H1 (cell line): Measurements from ENCODE around the gene HMCN1. TPM values are rescaled to one million over a fixed set of nuclear protein-coding genes. Genes with fewer than 3 reads are reported as not detected.

Source experiments
- CTCF ChIA-PET: fragments of 300-600 bp; sonication (Branson Sonifier 250); formaldehyde crosslinking; loops from one replicate; lab custom pipeline; 2021; ENCODE audit not compliant: partially characterized antibody; lab: Charles Lee
- POLR2A ChIA-PET: fragments of 300-600 bp; sonication (Branson Sonifier 250); formaldehyde crosslinking; loops from one replicate; lab custom pipeline; 2021; ENCODE audit warnings: inconsistent platforms; ENCODE audit not compliant: partially characterized antibody; lab: Charles Lee
- DNase-seq, 2 experiments: peaks; one replicate each; pipeline versions ENCODE4 v3.0.0 to v3.0.0-alpha.2; 2010 to 2022; ENCODE audit warnings: low spot score in 2 of 2, low read depth in 1 of 2, mixed read lengths in 1 of 2
- FAIRE-seq: peaks from 2 replicates; lab custom pipeline; 2011; peaks lifted over from hg19 to GRCh38; lab: Jason Lieb, UNC
- H2AFZ ChIP-seq: 2 replicates; pipeline ENCODE4 v1.8.1; 2012; ENCODE audit warnings: low read length, inconsistent platforms
- H2AK5ac ChIP-seq: 2 replicates; pipeline ENCODE4 v1.6.1; 2013; ENCODE audit warnings: low read depth, low read length
- H2BK120ac ChIP-seq: replicated peaks from 2 replicates; pipeline ENCODE3; 2013; ENCODE audit warnings: low read depth, low read length, inconsistent platforms
- H2BK12ac ChIP-seq: 2 replicates; pipeline ENCODE4 v1.6.1; 2013; ENCODE audit warnings: low read depth, low read length
- H2BK15ac ChIP-seq: 2 replicates; pipeline ENCODE4 v1.6.1; 2013; ENCODE audit warnings: low read length
- H2BK20ac ChIP-seq: 2 replicates; pipeline ENCODE4 v1.6.1; 2013; ENCODE audit warnings: low read length
- H2BK5ac ChIP-seq: 2 replicates; pipeline ENCODE4 v1.6.1; 2013; ENCODE audit warnings: low read depth, low read length
- H3K14ac ChIP-seq: 2 replicates; pipeline ENCODE4 v1.6.1; 2013; ENCODE audit warnings: inconsistent platforms; ENCODE audit not compliant: insufficient read length
- H3K18ac ChIP-seq: 2 replicates; pipeline ENCODE4 v1.6.1; 2013; ENCODE audit warnings: low read length; ENCODE audit errors: extremely low read depth
- H3K23ac ChIP-seq: 2 replicates; pipeline ENCODE4 v1.6.1; 2013; ENCODE audit warnings: inconsistent platforms; ENCODE audit not compliant: insufficient read length
- H3K23me2 ChIP-seq: 2 replicates; pipeline ENCODE4 v1.6.1; 2013; ENCODE audit warnings: low read depth, low read length
- H3K27ac ChIP-seq: 2 replicates; pipeline ENCODE4 v1.6.1; 2011; ENCODE audit warnings: low read depth, low read length, inconsistent platforms
- H3K27me3 ChIP-seq, 4 experiments: replicated peaks in 1 of 4; 1 replicate in 1 of 4; 2 replicates in 3 of 4; pipeline versions ENCODE4 v1.6.1 to v1.8.1; 2011 to 2013; ENCODE audit warnings: low read length in 3 of 4, mild to moderate bottlenecking in 3 of 4, inconsistent platforms in 2 of 4, mixed read lengths in 2 of 4, moderate library complexity in 1 of 4; ENCODE audit not compliant: control insufficient read depth in 3 of 4, insufficient read depth in 3 of 4; ENCODE audit errors: extremely low read depth in 1 of 4
- H3K36me3 ChIP-seq, 4 experiments: 2 replicates each; pipeline versions ENCODE4 v1.6.1 to v1.8.1; 2011 to 2013; ENCODE audit warnings: mild to moderate bottlenecking in 4 of 4, low read length in 3 of 4, moderate library complexity in 2 of 4, control low read depth in 1 of 4, inconsistent platforms in 1 of 4; ENCODE audit not compliant: insufficient read depth in 4 of 4, control insufficient read depth in 2 of 4
- H3K4ac ChIP-seq: replicated peaks from 2 replicates; pipeline ENCODE3; 2013; ENCODE audit warnings: low read length, low read depth, mixed read lengths, inconsistent platforms; ENCODE audit not compliant: insufficient read length
- H3K4me1 ChIP-seq, 4 experiments: replicated peaks in 1 of 4; 1 replicate in 1 of 4; 2 replicates in 3 of 4; pipeline versions ENCODE4 v1.6.1 to v1.8.1; 2011 to 2013; ENCODE audit warnings: low read length in 3 of 4, inconsistent platforms in 2 of 4, mixed read lengths in 1 of 4; ENCODE audit not compliant: insufficient read depth in 4 of 4, control insufficient read depth in 3 of 4
- H3K4me2 ChIP-seq, 2 experiments: 2 replicates each; pipeline versions ENCODE4 v1.6.1 to v1.8.1; 2011 to 2013; ENCODE audit warnings: low read depth in 2 of 2, low read length in 2 of 2, control low read depth in 1 of 2, inconsistent platforms in 1 of 2, mild to moderate bottlenecking in 1 of 2; ENCODE audit not compliant: insufficient read depth in 1 of 2
- H3K4me3 ChIP-seq, 4 experiments: fragments of 200-600, 300-600 bp in 1 of 4; sonication (generic), shearing (Covaris generic), sonication (Bioruptor Twin) in 1 of 4; 2 replicates each; pipeline versions ENCODE4 v1.5.1 to v1.8.1; 2011 to 2016; ENCODE audit warnings: low read length in 4 of 4, low read depth in 3 of 4, control low read depth in 2 of 4, inconsistent platforms in 2 of 4, mild to moderate bottlenecking in 2 of 4, mixed read lengths in 1 of 4, moderate library complexity in 1 of 4; ENCODE audit not compliant: insufficient read depth in 2 of 4; ENCODE audit errors: extremely low read depth in 1 of 4
- H3K56ac ChIP-seq: replicated peaks from 2 replicates; pipeline ENCODE3; 2013; ENCODE audit warnings: low read depth, mild to moderate bottlenecking, mixed read lengths, low read length, inconsistent platforms; ENCODE audit not compliant: insufficient read length
- H3K79me1 ChIP-seq: 2 replicates; pipeline ENCODE4 v1.6.1; 2013; ENCODE audit warnings: low read depth, low read length, control low read depth
- H3K79me2 ChIP-seq, 2 experiments: 2 replicates each; pipeline versions ENCODE4 v1.6.1 to v1.8.1; 2012 to 2013; ENCODE audit warnings: low read length in 2 of 2, mild to moderate bottlenecking in 2 of 2, inconsistent platforms in 1 of 2; ENCODE audit not compliant: insufficient read depth in 2 of 2, control insufficient read depth in 1 of 2
- H3K9ac ChIP-seq, 4 experiments: replicated peaks in 1 of 4; 1 replicate in 1 of 4; 2 replicates in 3 of 4; pipeline versions ENCODE4 v1.6.1 to v1.8.1; 2011 to 2013; ENCODE audit warnings: low read depth in 3 of 4, low read length in 3 of 4, control low read depth in 2 of 4, mild to moderate bottlenecking in 2 of 4, moderate library complexity in 2 of 4, inconsistent platforms in 1 of 4; ENCODE audit errors: extremely low read depth in 1 of 4
- H3K9me3 ChIP-seq, 2 experiments: 2 replicates each; pipeline versions ENCODE4 v1.6.1 to v1.8.1; 2012 to 2013; ENCODE audit warnings: mild to moderate bottlenecking in 2 of 2, moderate library complexity in 2 of 2, control low read depth in 1 of 2, inconsistent platforms in 1 of 2, low read depth in 1 of 2, low read length in 1 of 2, mixed read lengths in 1 of 2; ENCODE audit not compliant: insufficient read depth in 2 of 2
- H4K20me1 ChIP-seq, 2 experiments: replicated peaks in 1 of 2; 2 replicates each; pipeline versions ENCODE3 to v1.8.1; 2011 to 2013; ENCODE audit warnings: inconsistent platforms in 2 of 2, low read length in 2 of 2, mild to moderate bottlenecking in 1 of 2; ENCODE audit not compliant: insufficient read depth in 2 of 2, control insufficient read depth in 1 of 2
- H4K5ac ChIP-seq: 2 replicates; pipeline ENCODE4 v1.6.1; 2013; ENCODE audit warnings: low read length, low read depth, mixed read lengths, inconsistent platforms; ENCODE audit not compliant: insufficient read length
- H4K8ac ChIP-seq: 2 replicates; pipeline ENCODE4 v1.8.0; 2013; ENCODE audit warnings: mild to moderate bottlenecking, moderate library complexity, low read length, inconsistent platforms; ENCODE audit not compliant: insufficient read depth; ENCODE audit errors: extremely low read depth
- H4K91ac ChIP-seq: replicated peaks from 2 replicates; pipeline ENCODE3; 2013; ENCODE audit warnings: low read length, mixed read lengths, inconsistent platforms; ENCODE audit not compliant: insufficient read length
- FOSL1 ChIP-seq: IDR thresholded peaks from 2 replicates; pipeline ENCODE4 v1.6.1; 2011; ENCODE audit warnings: mild to moderate bottlenecking, low read depth, low read length, moderate library complexity; ENCODE audit not compliant: insufficient read depth
- SAP30 ChIP-seq: fragments of 300-600 bp; sonication (generic); IDR thresholded peaks from 2 replicates; pipeline ENCODE4 v1.7.1; 2012; ENCODE audit warnings: low read length, moderate library complexity, mild to moderate bottlenecking, inconsistent platforms; ENCODE audit not compliant: insufficient read depth, insufficient replicate concordance
- WGBS, 2 experiments: shearing (Covaris generic) in 1 of 2; methylation state at CpG; one replicate each; pipeline versions ENCODE4 v1.1.6 to v1.1.7; 2013 to 2015; ENCODE audit warnings: low lambda C conversion rate in 2 of 2, mixed read lengths in 2 of 2, inconsistent platforms in 1 of 2, low coverage in 1 of 2, missing lambda C conversion rate in 1 of 2; ENCODE audit not compliant: insufficient replicate concordance in 2 of 2, insufficient coverage in 1 of 2, insufficient read length in 1 of 2; ENCODE audit errors: extremely low coverage in 1 of 2, missing lambda C conversion rate in 1 of 2; 5-methylcytosine and 5-hydroxymethylcytosine counted together
- polyA plus RNA-seq, 7 experiments: library from polyadenylated mRNA; depleted of rRNA in 3 of 7; stranded (reverse) in 5 of 7; unstranded in 2 of 7; fragments of >200 nt in 5 of 7; fragments of 200-250 nt in 2 of 7; gene quantifications; 1 replicate in 5 of 7; 2 replicates in 1 of 7; 4 replicates in 1 of 7; pipeline versions ENCODE4 v1.2.1 to v1.2.3, GENCODE V29; 2011 to 2013; ENCODE audit warnings: missing spikeins in 2 of 7, mixed read lengths in 2 of 7
- total RNA-seq: library from RNA; stranded (reverse); fragmentation: NEBNext Ultra II Directional; extraction: Animal tissue kit (Norgen Biotek cat#: 25700); gene quantifications from 2 replicates; pipeline ENCODE4 v1.2.1, GENCODE V29; 2021

Gene HMCN1
- total and polyA plus RNA-seq, 2 of the 8 experiments (the other 6 are each of a cell fraction or from before 2014, with no cell fraction given): 13.8 to 14.6 TPM

- no peaks in the 10 kb centered on the region for H3K27me3 ChIP-seq
- no peaks in the 10 kb centered on the region for H3K23me2 ChIP-seq
- H2BK15ac ChIP-seq: no peak overlapping the region
- no peaks in the 10 kb centered on the region for H3K36me3 ChIP-seq
- no peak overlapping the region for H4K8ac ChIP-seq
- no peaks in the 10 kb centered on the region for H3K4me1 ChIP-seq
- no peak overlapping the region for H3K23ac ChIP-seq
- H3K18ac ChIP-seq: no peak overlapping the region
- H3K79me1 ChIP-seq: no peaks in the 10 kb centered on the region
- no peak for FAIRE-seq
- no peak overlapping the region for H3K14ac ChIP-seq
- TF ChIP-seq SAP30 (no peak), FOSL1 (no peak)
- POLR2A ChIA-PET: no interaction called here
- CTCF ChIA-PET: no interaction called here
- H3K56ac ChIP-seq: no peak overlapping the region
- H3K27ac ChIP-seq: no peak overlapping the region
- H3K4ac ChIP-seq: no peak overlapping the region
- H3K4me3 ChIP-seq: no peak overlapping the region
- H3K79me2 ChIP-seq: no peaks in the 10 kb centered on the region
- no peak overlapping the region for H2BK20ac ChIP-seq
- H2AK5ac ChIP-seq: no peak overlapping the region
- no peak for DNase-seq
- no peak overlapping the region for H2BK12ac ChIP-seq
- no peak overlapping the region for H3K9ac ChIP-seq
- no peak overlapping the region for H3K4me2 ChIP-seq
- 82% methylated on average over 5 of the region's 5 CpGs; no CpG with 5 or more reads in 1 of the 2 experiments for WGBS, 2 experiments
- no peak overlapping the region for H2BK5ac ChIP-seq
- H2BK120ac ChIP-seq: no peak overlapping the region
- H2AFZ ChIP-seq: no peak overlapping the region
- H3K9me3 ChIP-seq: no peaks in the 10 kb centered on the region
- no peaks in the 10 kb centered on the region for H4K20me1 ChIP-seq
- no peak overlapping the region for H4K91ac ChIP-seq
- no peak overlapping the region for H4K5ac ChIP-seq
Measured at GRCh38 chr1:186183970-186184628, 449.9 kb downstream of the HMCN1 start.
